ENCODE data around the gene DNAAF5.
A peak's percentile ranks its signal among the peaks of the same experiment; 100 is the strongest.

The DNAAF5 gene

DNA sequence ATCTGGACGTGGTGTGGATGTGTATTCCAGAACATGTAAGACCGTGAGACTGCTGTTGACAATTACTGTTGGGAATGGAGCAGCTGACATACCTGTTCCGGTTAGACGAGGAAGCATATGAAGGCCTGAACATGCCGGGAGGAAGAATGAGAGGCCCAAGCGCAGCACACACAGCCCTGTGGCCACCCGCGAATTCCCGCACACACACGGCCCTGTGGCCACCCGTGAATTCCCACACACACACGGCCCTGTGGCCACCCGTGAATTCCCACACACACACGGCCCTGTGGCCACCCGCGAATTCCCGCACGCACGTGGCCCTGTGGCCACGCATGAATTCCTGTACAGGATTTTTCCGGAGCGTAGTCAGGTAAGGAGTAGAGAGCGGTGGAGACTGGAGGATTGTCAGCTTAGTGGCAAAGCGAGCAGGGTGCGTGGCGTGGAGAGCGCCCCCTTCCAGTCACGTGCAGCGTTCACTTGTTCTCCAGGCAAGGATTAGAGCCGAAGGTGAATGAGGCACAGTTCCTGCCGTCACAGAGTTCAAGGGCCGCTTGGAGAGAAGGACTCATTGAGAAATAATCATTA, 96.3 kb downstream of the DNAAF5 start:
- DNase-seq: peak; percentile 70
- Histone ChIP-seq H3K18ac (ENCODE audit: low read length) (no peak overlapping the region), H3K4me1 (ENCODE audit: control insufficient read depth, low read depth, low read length) (peaks cover 2% of the 10 kb centered on the region), H4K8ac (ENCODE audit: low read depth, low read length) (no peak overlapping the region), H3K27ac (ENCODE audit: low read depth, low read length) (no peak overlapping the region), H3K79me1 (ENCODE audit: low read length) (peaks cover 29% of the 10 kb centered on the region), H2BK5ac (ENCODE audit: low read length) (no peak overlapping the region), H3K4me2 (ENCODE audit: low read length) (no peak overlapping the region), H3K36me3 (ENCODE audit: control insufficient read depth, insufficient read depth, low read length) (no peaks in the 10 kb centered on the region), H3K27me3 (ENCODE audit: insufficient read depth, low read length, poor library complexity) (no peaks in the 10 kb centered on the region), H3K79me2 (ENCODE audit: control insufficient read depth, insufficient read depth, low read length) (peaks cover 78% of the 10 kb centered on the region), H3K4me3 (ENCODE audit: low read length) (no peak overlapping the region), H2BK120ac (ENCODE audit: low read depth, low read length) (no peak overlapping the region), H3K56ac (ENCODE audit: low read length) (peak overlapping the region; percentile 27), H3K9ac (ENCODE audit: low read length) (no peak overlapping the region), H2AK5ac (ENCODE audit: low read length) (no peak overlapping the region), H2BK15ac (replicated peaks; ENCODE audit: low read depth) (no peak overlapping the region), H3K4ac (ENCODE audit: low read depth, low read length) (no peak overlapping the region), H4K5ac (ENCODE audit: low read length) (no peak overlapping the region), H3K23ac (ENCODE audit: low read length) (no peak overlapping the region)
- no CpG with 5 or more reads among the region's 32 CpGs for WGBS (ENCODE audit: extremely low coverage, insufficient coverage, low lambda C conversion rate)

- no peak overlapping the region for H2AK5ac ChIP-seq (ENCODE audit: low read length)
- no peak overlapping the region for H3K9ac ChIP-seq (ENCODE audit: low read length)
- no peak overlapping the region for H4K8ac ChIP-seq (ENCODE audit: low read depth, low read length)
- no peak overlapping the region for H3K4ac ChIP-seq (ENCODE audit: low read depth, low read length)
- H3K27me3 ChIP-seq (ENCODE audit: insufficient read depth, low read length, poor library complexity): no peaks in the 10 kb centered on the region
- H2BK15ac ChIP-seq (replicated peaks; ENCODE audit: low read depth): no peak overlapping the region
- peaks cover 2% of the 10 kb centered on the region for H3K4me1 ChIP-seq (ENCODE audit: control insufficient read depth, low read depth, low read length)
- H3K23ac ChIP-seq (ENCODE audit: low read length): no peak overlapping the region
- H3K56ac ChIP-seq (ENCODE audit: low read length): no peak overlapping the region
- H2BK120ac ChIP-seq (ENCODE audit: low read depth, low read length): no peak overlapping the region
- H3K18ac ChIP-seq (ENCODE audit: low read length): no peak overlapping the region
- no CpG with 5 or more reads among the region's 8 CpGs for WGBS (ENCODE audit: extremely low coverage, insufficient coverage, low lambda C conversion rate)
- no peak overlapping the region for H3K4me3 ChIP-seq (ENCODE audit: low read length)
- H3K79me2 ChIP-seq (ENCODE audit: control insufficient read depth, insufficient read depth, low read length): peaks cover 75% of the 10 kb centered on the region
- H4K5ac ChIP-seq (ENCODE audit: low read length): no peak overlapping the region
- no peak overlapping the region for H3K27ac ChIP-seq (ENCODE audit: low read depth, low read length)
- peaks cover 26% of the 10 kb centered on the region for H3K79me1 ChIP-seq (ENCODE audit: low read length)
- no peak overlapping the region for H3K4me2 ChIP-seq (ENCODE audit: low read length)
- no peak for DNase-seq
- no peak overlapping the region for H2BK5ac ChIP-seq (ENCODE audit: low read length)
- H3K36me3 ChIP-seq (ENCODE audit: control insufficient read depth, insufficient read depth, low read length): no peaks in the 10 kb centered on the region
Measured at GRCh38 chr7:823649-824048, 97.2 kb downstream of the DNAAF5 start.

- no peaks in the 10 kb centered on the region for H3K27me3 ChIP-seq (ENCODE audit: insufficient read depth, low read length, poor library complexity)
- H3K23ac ChIP-seq (ENCODE audit: low read length): no peak overlapping the region
- H3K4ac ChIP-seq (ENCODE audit: low read depth, low read length): no peak overlapping the region
- H4K5ac ChIP-seq (ENCODE audit: low read length): no peak overlapping the region
- H2AK5ac ChIP-seq (ENCODE audit: low read length): no peak overlapping the region
- H4K8ac ChIP-seq (ENCODE audit: low read depth, low read length): no peak overlapping the region
- no peak overlapping the region for H3K4me3 ChIP-seq (ENCODE audit: low read length)
- no peak overlapping the region for H2BK5ac ChIP-seq (ENCODE audit: low read length)
- H3K4me2 ChIP-seq (ENCODE audit: low read length): no peak overlapping the region
- H3K4me1 ChIP-seq (ENCODE audit: control insufficient read depth, low read depth, low read length): peaks cover 2% of the 10 kb centered on the region
- no peaks in the 10 kb centered on the region for H3K36me3 ChIP-seq (ENCODE audit: control insufficient read depth, insufficient read depth, low read length)
- H3K79me1 ChIP-seq (ENCODE audit: low read length): peaks cover 29% of the 10 kb centered on the region
- peaks cover 77% of the 10 kb centered on the region for H3K79me2 ChIP-seq (ENCODE audit: control insufficient read depth, insufficient read depth, low read length)
- no CpG with 5 or more reads among the region's 7 CpGs for WGBS (ENCODE audit: extremely low coverage, insufficient coverage, low lambda C conversion rate)
- H3K9ac ChIP-seq (ENCODE audit: low read length): no peak overlapping the region
- no peak overlapping the region for H3K27ac ChIP-seq (ENCODE audit: low read depth, low read length)
- H2BK15ac ChIP-seq (replicated peaks; ENCODE audit: low read depth): no peak overlapping the region
- H3K56ac ChIP-seq (ENCODE audit: low read length): no peak overlapping the region
- no peak for DNase-seq
- H3K18ac ChIP-seq (ENCODE audit: low read length): no peak overlapping the region
- no peak overlapping the region for H2BK120ac ChIP-seq (ENCODE audit: low read depth, low read length)
Measured at GRCh38 chr7:824081-824480, 97.6 kb downstream of the DNAAF5 start.

- Histone ChIP-seq H3K27me3 (ENCODE audit: insufficient read depth, low read length, poor library complexity) (no peaks in the 10 kb centered on the region), H3K4me1 (ENCODE audit: control insufficient read depth, low read depth, low read length) (peaks cover 2% of the 10 kb centered on the region), H2BK120ac (ENCODE audit: low read depth, low read length) (no peak overlapping the region), H3K18ac (ENCODE audit: low read length) (no peak overlapping the region), H4K8ac (ENCODE audit: low read depth, low read length) (no peak overlapping the region), H3K23ac (ENCODE audit: low read length) (peak overlapping the region; percentile 45), H3K79me2 (ENCODE audit: control insufficient read depth, insufficient read depth, low read length) (peaks cover 75% of the 10 kb centered on the region), H2BK5ac (ENCODE audit: low read length) (no peak overlapping the region), H3K4me2 (ENCODE audit: low read length) (no peak overlapping the region), H3K4me3 (ENCODE audit: low read length) (no peak overlapping the region), H4K5ac (ENCODE audit: low read length) (no peak overlapping the region), H3K27ac (ENCODE audit: low read depth, low read length) (no peak overlapping the region), H3K79me1 (ENCODE audit: low read length) (peaks cover 29% of the 10 kb centered on the region), H2BK15ac (replicated peaks; ENCODE audit: low read depth) (no peak overlapping the region), H2AK5ac (ENCODE audit: low read length) (no peak overlapping the region), H3K9ac (ENCODE audit: low read length) (no peak overlapping the region), H3K4ac (ENCODE audit: low read depth, low read length) (no peak overlapping the region), H3K56ac (ENCODE audit: low read length) (no peak overlapping the region), H3K36me3 (ENCODE audit: control insufficient read depth, insufficient read depth, low read length) (no peaks in the 10 kb centered on the region)
- no peak for DNase-seq
- WGBS (ENCODE audit: extremely low coverage, insufficient coverage, low lambda C conversion rate): no CpG with 5 or more reads among the region's 11 CpGs
Measured at GRCh38 chr7:824664-825063, 98.2 kb downstream of the DNAAF5 start.

DNA sequence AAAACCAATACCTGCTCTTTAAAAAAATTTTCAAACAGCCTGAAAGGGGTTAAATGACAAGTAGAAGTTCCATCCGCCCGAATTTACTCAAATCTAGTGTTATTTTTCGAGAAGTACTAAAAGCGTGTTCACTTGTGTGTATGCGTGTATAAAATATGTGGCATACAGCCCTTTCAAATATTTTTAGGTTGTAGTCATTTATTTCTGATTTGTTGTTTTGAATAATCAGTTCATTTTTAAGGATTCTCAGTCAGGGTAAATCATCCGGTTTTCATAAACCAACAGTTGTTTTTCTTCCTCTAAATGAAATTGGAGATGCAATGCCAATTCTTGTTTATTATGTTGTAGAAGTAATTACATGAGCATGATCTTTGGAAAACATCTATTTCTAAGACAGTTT, 98.9 kb downstream of the DNAAF5 start:
- no peak overlapping the region for H2BK15ac ChIP-seq (replicated peaks; ENCODE audit: low read depth)
- no peak overlapping the region for H4K8ac ChIP-seq (ENCODE audit: low read depth, low read length)
- no peak overlapping the region for H3K56ac ChIP-seq (ENCODE audit: low read length)
- no peak overlapping the region for H3K4me3 ChIP-seq (ENCODE audit: low read length)
- H3K79me2 ChIP-seq (ENCODE audit: control insufficient read depth, insufficient read depth, low read length): peaks cover 73% of the 10 kb centered on the region
- no peak overlapping the region for H2BK5ac ChIP-seq (ENCODE audit: low read length)
- WGBS (ENCODE audit: extremely low coverage, insufficient coverage, low lambda C conversion rate): no CpG with 5 or more reads among the region's 6 CpGs
- H3K27me3 ChIP-seq (ENCODE audit: insufficient read depth, low read length, poor library complexity): no peaks in the 10 kb centered on the region
- peaks cover 32% of the 10 kb centered on the region for H3K79me1 ChIP-seq (ENCODE audit: low read length)
- no peak overlapping the region for H3K4ac ChIP-seq (ENCODE audit: low read depth, low read length)
- H3K18ac ChIP-seq (ENCODE audit: low read length): no peak overlapping the region
- H2AK5ac ChIP-seq (ENCODE audit: low read length): no peak overlapping the region
- H4K5ac ChIP-seq (ENCODE audit: low read length): no peak overlapping the region
- peaks cover 2% of the 10 kb centered on the region for H3K4me1 ChIP-seq (ENCODE audit: control insufficient read depth, low read depth, low read length)
- no peaks in the 10 kb centered on the region for H3K36me3 ChIP-seq (ENCODE audit: control insufficient read depth, insufficient read depth, low read length)
- DNase-seq: no peak
- H2BK120ac ChIP-seq (ENCODE audit: low read depth, low read length): no peak overlapping the region
- H3K23ac ChIP-seq (ENCODE audit: low read length): no peak overlapping the region
- H3K4me2 ChIP-seq (ENCODE audit: low read length): no peak overlapping the region
- H3K27ac ChIP-seq (ENCODE audit: low read depth, low read length): no peak overlapping the region
- no peak overlapping the region for H3K9ac ChIP-seq (ENCODE audit: low read length)

Measured in mesendoderm (in vitro differentiated cells).